Neuron (in vitro differentiated cells): ENCODE measurements around the gene AHI1.
A peak's percentile ranks its signal among the peaks of the same experiment; 100 is the strongest.
"Not testable (repeated sequence)": the region's sequence is repeated elsewhere in the genome, so short reads cannot be mapped to it uniquely, and the experiment has no call there.

Experiments used
- H2AFZ ChIP-seq: one replicate; pipeline ENCODE4 v1.6.1; 2013; ENCODE audit warnings: low read depth, mild to moderate bottlenecking, inconsistent platforms, low read length, moderate library complexity
- H3K27me3 ChIP-seq: one replicate; pipeline ENCODE4 v1.6.1; 2013; ENCODE audit warnings: low read length; ENCODE audit not compliant: insufficient read depth
- H3K36me3 ChIP-seq: one replicate; pipeline ENCODE4 v1.6.1; 2013; ENCODE audit warnings: low read length; ENCODE audit not compliant: insufficient read depth
- H3K4me1 ChIP-seq: one replicate; pipeline ENCODE4 v1.6.1; 2013; ENCODE audit warnings: low read length; ENCODE audit not compliant: insufficient read depth
- H3K4me3 ChIP-seq: 2 replicates; pipeline ENCODE4 v1.5.1; 2013; ENCODE audit warnings: mild to moderate bottlenecking, low read length, moderate library complexity
- H3K9me3 ChIP-seq: one replicate; pipeline ENCODE4 v1.6.1; 2013; ENCODE audit warnings: low read length

AHI1 gene

DNA sequence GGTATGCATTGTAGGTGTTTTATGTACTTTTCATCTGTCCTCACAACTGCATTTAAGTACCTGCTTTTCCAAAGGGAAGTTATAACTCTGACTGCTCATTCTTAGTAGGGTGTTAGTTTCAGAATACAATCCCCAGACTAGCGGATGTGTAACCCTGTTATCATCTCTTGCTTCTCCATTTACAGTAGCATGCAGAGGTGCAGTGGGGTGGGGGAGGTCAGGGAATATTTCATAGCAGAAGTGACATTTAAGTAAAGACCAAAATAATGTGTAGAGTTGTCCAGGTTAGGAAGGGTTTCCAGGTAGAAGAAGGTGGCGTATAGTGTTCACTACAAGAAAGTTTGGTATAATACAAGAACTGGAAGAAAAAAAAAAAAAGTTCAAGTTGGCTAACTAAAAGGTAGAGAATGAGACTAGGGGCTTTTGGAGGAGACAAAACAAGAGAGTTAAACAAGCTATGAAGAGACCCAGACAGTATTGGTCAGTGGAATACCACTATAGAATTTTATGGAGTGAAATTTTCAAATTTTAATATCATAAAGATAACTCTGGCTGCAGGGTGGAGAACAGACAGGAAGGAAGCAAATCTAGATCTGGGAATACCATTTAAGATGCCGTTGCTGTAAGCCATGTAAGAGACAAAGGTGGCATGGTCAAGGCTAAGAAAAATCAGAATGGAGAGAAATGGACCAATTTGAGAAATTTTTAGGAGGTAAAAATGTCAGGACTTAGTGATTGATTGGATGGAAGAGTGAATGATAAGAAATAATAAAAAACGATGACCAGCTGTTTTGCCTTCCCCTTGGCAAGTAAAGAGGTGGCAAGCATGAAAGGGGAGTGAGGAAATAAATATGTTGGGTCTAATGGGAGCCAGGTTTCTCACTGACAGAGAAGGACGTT, 2.2 kb upstream of the AHI1 start:
- Histone ChIP-seq H3K27me3 (no peaks in the 10 kb centered on the region), H3K9me3 (no peaks in the 10 kb centered on the region), H3K4me3 (no peak overlapping the region), H2AFZ (peak overlapping the region; percentile 84), H3K4me1 (peaks cover 14% of the 10 kb centered on the region), H3K36me3 (peaks cover 3% of the 10 kb centered on the region)

DNA sequence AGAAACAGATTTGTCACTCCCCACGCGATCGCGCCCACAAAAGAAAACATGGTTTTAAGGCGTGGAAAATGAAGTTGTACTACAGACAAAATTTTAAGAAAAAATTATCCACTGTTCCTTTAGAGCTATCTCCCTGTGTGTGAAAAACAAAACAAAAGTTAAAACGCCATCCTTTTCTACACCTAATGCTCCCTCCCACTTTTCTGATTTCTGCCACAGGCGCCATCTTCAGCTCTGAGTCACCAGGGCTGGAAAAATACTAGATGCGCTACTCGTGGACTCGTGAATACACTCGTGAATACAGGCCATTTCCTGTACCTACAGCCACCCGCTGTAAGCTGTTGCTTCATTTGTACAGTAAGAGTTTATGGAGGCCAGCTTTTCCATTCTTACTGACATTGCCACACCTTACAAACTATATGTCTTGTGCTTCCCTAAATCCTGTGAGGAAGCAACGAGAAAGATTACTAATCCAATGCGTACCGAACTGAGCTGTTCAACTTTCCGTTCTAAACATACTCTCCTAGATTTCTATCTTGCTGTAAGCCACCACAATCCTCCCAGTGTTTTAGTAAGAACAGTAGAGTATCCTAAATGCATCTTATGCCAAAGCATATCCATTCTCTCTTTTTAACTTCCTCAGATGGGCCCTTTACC, 773 bp upstream of the AHI1 start:
- Histone ChIP-seq H3K4me1 (peaks cover 14% of the 10 kb centered on the region), H3K9me3 (no peaks in the 10 kb centered on the region), H3K27me3 (no peaks in the 10 kb centered on the region)

DNA sequence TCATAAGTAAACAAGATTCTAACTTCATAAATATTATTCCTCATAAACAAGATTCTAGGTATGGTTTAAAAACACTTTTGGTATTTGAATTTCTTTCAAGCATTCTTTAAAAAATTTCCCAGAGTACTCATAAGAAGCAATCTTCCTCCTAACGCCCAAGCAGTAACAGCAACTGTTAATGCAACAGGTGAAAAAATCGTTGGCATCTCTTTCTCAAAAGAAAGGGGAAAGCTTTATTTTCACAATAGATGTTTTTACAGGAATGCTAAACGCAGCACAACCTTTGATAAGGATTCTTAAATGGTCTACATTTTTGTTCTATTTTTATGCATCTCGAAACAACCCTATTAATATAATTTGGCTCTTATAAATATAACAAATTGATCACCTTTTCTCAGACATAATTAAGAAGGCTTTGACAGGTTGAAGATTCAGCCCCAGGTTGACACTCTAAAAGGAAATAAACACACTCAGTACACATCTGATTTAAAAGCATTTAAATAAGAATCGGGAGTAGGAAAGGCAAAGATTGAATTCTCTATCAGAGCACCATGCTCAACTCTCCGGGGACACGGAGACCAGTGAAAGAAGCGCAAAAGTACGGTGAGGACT, 634 bp downstream of the AHI1 start:
- H3K9me3 ChIP-seq: no peaks in the 10 kb centered on the region
- peaks cover 14% of the 10 kb centered on the region for H3K4me1 ChIP-seq
- peaks cover 7% of the 10 kb centered on the region for H3K36me3 ChIP-seq
- H2AFZ ChIP-seq: peak overlapping the region; percentile 84
- no peaks in the 10 kb centered on the region for H3K27me3 ChIP-seq
- H3K4me3 ChIP-seq: peak overlapping the region; percentile 72

More for the DNA sequence above, 773 bp upstream of the AHI1 start:
- peaks cover 7% of the 10 kb centered on the region for H3K36me3 ChIP-seq
- peak overlapping the region; percentile 84 for H2AFZ ChIP-seq
- peak overlapping the region; percentile 72 for H3K4me3 ChIP-seq

DNA sequence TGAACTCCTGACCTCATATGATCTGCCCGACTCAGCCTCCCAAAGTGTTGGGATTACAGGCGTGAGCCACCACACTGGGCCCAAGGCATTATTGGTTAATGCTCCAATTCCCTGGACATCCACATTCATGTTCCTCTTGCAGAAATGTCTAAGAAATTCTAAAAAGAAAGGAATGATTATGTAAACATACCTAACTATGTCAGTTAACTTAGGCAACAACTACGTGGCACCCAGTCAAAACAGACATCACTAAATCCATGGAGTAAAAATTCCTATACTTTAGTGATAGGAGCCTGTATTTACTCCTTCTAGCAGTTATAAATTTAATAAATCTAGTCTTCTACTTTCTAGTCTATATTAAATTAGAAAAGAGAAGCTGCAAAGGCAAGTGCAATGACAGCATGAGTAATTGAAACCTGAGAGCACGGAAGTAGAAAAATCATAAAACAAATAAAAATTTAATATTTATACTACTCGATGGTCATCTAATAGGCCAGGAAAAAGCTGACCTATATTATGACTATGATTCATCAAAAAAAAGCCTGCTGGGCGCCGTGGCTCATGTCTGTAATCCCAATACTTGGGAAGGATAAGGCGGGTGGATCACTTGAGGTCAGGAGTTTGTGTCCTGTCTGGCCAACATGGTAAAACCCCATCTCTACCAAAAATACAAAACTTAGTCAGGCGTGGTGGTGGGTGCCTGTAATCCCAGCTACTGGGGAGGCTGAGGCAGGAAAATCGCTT, 4.2 kb downstream of the AHI1 start:
- H3K27me3 ChIP-seq: no peaks in the 10 kb centered on the region
- peaks cover 6% of the 10 kb centered on the region for H3K4me1 ChIP-seq
- peaks cover 34% of the 10 kb centered on the region for H3K36me3 ChIP-seq
- H2AFZ ChIP-seq: no peak overlapping the region
- no peak overlapping the region for H3K4me3 ChIP-seq
- H3K9me3 ChIP-seq: no peaks in the 10 kb centered on the region

DNA sequence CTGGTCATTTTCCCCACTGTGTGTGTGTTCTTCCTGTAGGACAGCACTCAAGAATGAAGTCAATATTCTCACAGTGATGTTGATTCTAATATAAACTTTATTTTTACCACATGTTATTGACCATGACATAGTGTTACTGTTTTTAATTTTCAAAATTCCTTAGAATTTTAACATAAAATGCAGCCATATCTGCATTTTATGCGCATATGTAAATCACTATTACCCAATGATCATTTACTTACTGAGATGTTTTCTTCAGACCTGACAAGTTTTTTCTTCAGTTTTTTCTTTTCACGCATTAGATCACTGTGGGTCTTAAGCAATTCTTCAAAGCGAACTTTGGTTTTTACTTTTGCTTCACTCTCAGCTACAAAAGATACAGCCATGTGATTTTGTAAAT, 7.2 kb downstream of the AHI1 start:
- no peaks in the 10 kb centered on the region for H3K27me3 ChIP-seq
- peaks cover 2% of the 10 kb centered on the region for H3K9me3 ChIP-seq
- H3K4me3 ChIP-seq: no peak overlapping the region
- peaks cover 46% of the 10 kb centered on the region for H3K36me3 ChIP-seq
- H3K4me1 ChIP-seq: no peaks in the 10 kb centered on the region
- H2AFZ ChIP-seq: no peak overlapping the region

DNA sequence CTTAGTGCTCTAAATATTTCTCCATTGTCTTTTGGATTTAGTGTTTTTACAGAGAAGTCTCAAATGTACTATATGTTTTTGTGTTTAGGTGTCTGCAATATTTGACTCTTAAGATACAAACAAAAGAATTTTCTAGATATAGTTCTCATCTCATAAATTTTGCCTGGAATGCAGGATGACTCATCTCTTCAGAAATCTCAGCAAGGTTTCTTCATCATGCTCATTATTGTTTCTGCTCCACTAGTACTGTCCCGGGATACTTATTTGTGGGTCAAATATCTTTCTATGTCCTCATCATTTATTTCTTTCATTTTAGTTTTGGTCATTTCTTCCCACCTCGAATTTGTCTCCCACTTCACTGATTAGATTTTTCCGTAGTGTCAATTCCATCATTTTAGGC, 9.5 kb downstream of the AHI1 start:
- H3K4me3 ChIP-seq: no peak overlapping the region

DNA sequence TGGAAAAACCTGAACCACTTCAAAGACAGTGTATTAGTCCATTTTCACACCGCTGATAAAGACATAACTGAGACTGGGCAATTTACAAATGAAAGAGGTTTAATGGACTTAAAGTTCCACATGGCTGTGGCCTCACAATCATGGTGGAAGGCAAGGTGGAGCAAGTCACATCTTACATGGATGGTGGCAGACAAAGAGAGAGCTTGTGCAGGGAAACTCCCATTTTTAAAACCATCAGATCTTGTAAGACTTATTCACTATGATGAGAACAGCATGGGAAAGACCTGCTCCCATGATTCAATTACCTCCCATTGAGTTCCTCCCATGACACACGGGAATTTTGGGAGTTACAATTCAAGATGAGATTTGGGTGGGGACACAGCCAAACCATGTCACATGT, 13.6 kb downstream of the AHI1 start:
- H3K36me3 ChIP-seq: peaks cover 43% of the 10 kb centered on the region
- not testable (repeated sequence) for H2AFZ ChIP-seq, H3K27me3 ChIP-seq, H3K4me3 ChIP-seq, H3K4me1 ChIP-seq
- peaks cover 36% of the 10 kb centered on the region for H3K9me3 ChIP-seq

More for the DNA sequence above, 9.5 kb downstream of the AHI1 start:
- Histone ChIP-seq H2AFZ (no peak overlapping the region), H3K4me1 (no peaks in the 10 kb centered on the region), H3K27me3 (no peaks in the 10 kb centered on the region), H3K9me3 (peaks cover 11% of the 10 kb centered on the region), H3K36me3 (peaks cover 47% of the 10 kb centered on the region)

DNA sequence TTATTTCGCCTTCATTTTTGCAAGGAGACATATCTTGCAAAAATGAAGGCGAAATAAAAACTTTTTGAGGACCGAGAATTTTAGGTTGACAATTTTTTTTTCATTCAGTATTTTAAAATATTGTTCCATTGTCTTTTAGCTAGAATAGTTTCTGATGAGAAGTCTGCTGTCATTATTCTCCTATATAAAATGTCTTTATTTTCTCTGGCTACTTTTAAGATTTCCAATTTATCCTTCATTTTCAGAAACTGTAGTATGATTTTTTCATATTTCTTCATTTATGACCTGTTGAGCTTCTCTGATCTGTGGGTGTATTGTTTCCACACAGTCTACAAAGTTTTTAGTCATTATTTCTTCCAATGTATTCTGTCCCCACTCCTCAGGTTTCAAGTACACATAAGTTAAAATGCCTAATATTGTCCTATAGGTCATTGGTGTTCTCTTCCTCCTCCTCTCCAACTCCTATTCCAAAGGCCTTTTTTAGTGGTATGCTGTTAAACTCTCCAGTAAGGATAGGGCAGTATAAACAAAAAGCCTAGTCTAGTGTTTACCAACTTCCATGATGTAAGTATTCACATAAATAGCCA, 15.7 kb downstream of the AHI1 start:
- Histone ChIP-seq H3K4me1 (no peaks in the 10 kb centered on the region), H3K27me3 (no peaks in the 10 kb centered on the region), H2AFZ (no peak overlapping the region), H3K4me3 (no peak overlapping the region), H3K9me3 (peaks cover 43% of the 10 kb centered on the region), H3K36me3 (peaks cover 31% of the 10 kb centered on the region)

DNA sequence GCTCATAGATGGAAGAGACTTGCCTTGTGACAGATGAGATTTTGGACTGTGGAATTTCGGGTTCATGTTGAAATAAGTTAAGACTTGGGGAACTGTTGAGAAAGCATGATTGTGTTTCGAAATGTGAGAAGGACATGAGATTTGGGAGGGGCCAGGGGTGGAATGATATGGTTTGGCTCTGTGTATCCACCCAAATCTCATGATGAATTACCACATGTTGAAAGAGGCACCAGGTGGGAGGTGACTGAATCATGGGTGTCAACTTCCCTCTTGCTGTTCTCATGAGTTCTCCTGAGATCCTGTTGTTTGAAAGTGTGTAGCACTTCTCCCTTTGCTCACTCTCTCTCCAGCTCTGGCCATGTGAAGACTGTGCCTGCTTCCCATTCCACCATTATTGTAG, 17.9 kb downstream of the AHI1 start:
- Histone ChIP-seq H3K27me3 (no peaks in the 10 kb centered on the region), H2AFZ (no peak overlapping the region), H3K9me3 (peaks cover 41% of the 10 kb centered on the region), H3K4me1 (no peaks in the 10 kb centered on the region), H3K4me3 (no peak overlapping the region), H3K36me3 (peaks cover 27% of the 10 kb centered on the region)

DNA sequence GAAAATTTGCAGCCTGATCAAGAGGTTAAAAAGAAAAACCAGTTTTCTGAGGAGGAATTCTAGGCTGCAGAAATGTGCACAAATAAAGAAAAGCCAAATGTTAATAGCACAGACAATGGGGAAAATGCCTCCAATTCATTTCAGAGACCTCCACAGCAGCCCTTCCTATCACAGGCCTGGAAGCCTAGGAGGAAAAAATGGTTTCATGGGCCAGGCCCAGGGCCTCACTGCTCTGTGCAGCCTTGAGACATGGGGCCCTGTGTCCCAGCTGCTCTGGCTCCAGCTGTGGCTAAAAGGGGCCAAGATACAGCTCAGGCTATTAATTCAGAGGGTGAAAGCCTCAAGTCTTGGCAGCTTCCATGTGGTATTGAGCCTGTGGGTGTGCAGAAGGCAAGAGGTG, 18.9 kb downstream of the AHI1 start:
- Histone ChIP-seq H3K9me3 (peaks cover 36% of the 10 kb centered on the region), H3K4me3 (no peak overlapping the region), H3K36me3 (peaks cover 20% of the 10 kb centered on the region), H3K4me1 (no peaks in the 10 kb centered on the region), H3K27me3 (no peaks in the 10 kb centered on the region), H2AFZ (no peak overlapping the region)

DNA sequence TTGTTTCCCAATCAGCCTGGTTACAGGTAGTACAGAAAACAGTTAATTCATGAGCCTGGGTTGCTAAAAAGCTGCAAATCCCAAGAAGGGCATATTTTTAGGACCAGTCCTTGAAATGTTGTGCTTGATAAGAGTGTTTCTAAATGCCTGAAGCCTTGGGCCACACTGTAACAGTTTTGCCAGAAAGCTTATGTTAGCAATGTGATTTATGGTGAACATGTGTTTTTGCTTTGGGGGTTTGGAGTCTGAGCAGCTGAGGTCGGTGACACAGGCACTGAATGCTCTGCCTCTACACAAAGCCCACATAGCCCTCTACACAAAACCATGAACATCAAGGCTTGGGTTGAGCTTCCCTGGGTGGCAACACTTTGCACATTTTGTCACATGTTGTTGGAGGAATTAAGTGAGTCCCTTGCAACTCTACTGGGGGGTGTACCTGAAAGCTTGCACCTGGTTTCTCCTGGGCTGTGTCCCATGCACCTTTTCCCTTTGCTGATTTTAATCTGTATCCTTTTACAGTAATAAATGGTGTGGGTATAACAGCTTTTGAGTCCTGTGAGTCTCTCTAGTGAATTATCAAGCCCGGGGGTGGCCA, 22.2 kb downstream of the AHI1 start:
- H2AFZ ChIP-seq: no peak overlapping the region
- peaks cover 19% of the 10 kb centered on the region for H3K36me3 ChIP-seq
- H3K4me1 ChIP-seq: no peaks in the 10 kb centered on the region
- H3K27me3 ChIP-seq: no peaks in the 10 kb centered on the region
- peaks cover 24% of the 10 kb centered on the region for H3K9me3 ChIP-seq
- H3K4me3 ChIP-seq: no peak overlapping the region

DNA sequence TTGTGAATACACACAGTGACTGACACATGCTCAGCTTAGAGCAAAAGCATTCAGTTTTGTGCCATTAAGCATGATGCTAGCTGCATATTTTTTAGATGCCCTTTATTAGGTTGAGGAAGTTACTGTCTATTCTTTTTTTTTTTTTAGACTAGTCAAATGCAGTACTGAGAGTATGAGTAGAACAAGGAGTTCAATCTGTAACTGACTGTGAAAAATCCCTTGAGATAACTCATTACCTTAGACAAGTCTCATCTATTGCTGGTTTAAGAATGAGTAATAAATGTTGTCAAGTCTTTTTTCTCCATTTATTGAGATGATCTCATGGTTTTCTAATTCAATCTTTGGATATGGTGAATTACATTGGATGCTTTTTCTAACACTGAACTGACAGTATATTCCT, 23.2 kb downstream of the AHI1 start:
- Histone ChIP-seq H3K36me3 (peaks cover 10% of the 10 kb centered on the region), H3K9me3 (peaks cover 15% of the 10 kb centered on the region), H3K4me1 (no peaks in the 10 kb centered on the region), H3K27me3 (no peaks in the 10 kb centered on the region), H2AFZ (no peak overlapping the region), H3K4me3 (no peak overlapping the region)
